HG02798 (cell line): ENCODE measurements around the gene SPTBN2.

Source experiments
- ATAC-seq: cut with Tn5 transposase; IDR thresholded peaks from one replicate; pipeline ENCODE4 v1.9.1; 2021; ENCODE audit warnings: mild to moderate bottlenecking; ENCODE audit not compliant: unreplicated experiment, poor library complexity

SPTBN2 gene

GRCh38 chr11:66705587-66706335, 23.3 kb downstream of the SPTBN2 start:
- ATAC-seq: no peak

DNA sequence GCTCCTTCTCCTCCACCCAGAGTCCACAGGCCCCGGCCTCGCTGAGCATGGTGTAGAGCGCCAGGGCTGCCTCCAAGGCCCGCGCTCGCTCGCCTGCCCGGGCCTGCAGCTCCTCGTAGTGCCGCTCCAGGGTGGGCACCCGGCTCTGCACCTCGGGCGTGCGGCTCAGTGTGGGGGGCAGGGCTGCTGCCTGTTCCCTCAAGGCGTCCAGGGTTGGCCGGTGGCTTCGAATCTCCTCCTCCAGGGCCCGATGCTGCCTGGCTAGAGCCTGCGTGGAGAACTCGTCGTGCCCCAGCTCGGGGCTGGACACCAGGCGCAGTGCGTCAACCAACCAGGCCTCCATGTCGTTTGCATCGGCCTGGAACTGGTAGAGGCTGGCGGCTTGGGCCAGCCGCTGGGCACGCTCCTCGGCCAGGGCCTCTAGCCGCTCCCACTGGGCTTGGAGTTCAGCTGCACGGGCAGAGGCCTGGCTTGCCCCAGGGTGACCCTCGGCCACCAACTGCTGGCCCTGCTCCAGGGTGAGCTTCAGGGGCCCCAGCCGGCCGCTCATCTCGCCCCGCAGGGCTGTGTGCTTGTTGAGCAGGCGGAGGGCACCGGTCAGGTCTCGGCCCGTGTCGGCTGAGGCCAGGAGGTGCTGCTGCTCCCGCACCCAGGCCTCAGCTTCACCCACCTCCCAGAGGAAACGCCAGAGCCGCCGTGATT, 24.2 kb downstream of the SPTBN2 start:
- no peak for ATAC-seq

DNA sequence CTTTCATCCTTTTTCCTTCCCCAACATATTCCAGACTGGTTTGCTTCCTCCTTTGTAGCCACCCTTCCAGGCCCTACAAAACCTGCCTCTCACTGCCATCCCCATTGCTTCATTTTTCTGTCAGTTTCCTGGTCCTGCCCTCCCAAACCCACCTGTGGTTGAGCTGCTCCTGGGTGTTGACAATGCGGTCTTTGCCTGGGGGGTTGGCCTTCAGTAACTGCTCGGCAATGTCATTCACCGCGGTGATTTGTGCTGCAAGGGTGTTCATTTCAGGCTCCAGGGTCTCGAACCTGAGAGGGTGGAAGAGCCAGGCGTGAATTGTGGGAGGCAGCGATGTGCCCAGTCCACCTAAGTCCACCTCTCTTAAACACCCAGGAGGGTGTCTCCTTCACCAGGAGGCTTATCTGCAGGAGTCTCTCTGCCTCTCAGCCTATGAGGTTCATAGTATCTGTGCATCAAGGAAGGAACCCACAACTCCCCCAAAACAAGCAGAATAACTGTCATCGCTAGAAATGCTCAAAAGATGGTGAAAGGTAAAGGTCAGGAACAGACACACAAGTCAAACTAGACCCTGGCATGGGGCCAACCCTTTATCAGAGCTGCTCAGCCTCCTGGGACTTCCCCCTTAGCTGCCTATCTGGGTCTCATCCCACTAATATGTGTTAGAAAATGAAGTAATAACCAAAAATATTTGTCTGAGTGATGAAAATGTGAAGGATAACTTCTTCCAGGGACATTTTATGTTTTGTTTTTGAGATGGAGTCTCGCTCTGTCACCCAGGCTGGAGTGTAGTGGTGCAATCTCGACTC, 27.4 kb downstream of the SPTBN2 start:
- ATAC-seq: no peak

- ATAC-seq: no peak
Observed at GRCh38 chr11:66700742-66701141, 28.3 kb downstream of the SPTBN2 start.

DNA sequence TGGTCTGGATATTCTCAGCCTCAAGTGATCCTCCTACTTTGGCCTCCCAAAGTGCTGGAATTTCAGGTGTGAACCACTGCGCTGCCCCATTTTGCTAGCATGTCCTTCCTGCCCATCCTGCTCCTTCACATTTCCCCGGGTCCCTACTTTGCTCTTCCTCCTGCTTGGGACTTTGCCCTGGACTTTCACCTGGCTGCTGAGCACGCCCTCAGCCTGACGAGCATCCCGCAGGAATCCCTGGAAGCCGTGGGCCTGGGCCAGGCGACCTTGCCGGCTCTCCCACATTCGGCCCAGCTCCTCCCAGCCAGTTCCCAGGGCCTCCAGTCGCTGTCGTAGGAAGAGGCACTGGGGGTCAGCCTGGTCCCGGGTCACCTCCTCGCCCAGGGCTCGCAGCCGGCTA, 28.7 kb downstream of the SPTBN2 start:
- no peak for ATAC-seq

DNA sequence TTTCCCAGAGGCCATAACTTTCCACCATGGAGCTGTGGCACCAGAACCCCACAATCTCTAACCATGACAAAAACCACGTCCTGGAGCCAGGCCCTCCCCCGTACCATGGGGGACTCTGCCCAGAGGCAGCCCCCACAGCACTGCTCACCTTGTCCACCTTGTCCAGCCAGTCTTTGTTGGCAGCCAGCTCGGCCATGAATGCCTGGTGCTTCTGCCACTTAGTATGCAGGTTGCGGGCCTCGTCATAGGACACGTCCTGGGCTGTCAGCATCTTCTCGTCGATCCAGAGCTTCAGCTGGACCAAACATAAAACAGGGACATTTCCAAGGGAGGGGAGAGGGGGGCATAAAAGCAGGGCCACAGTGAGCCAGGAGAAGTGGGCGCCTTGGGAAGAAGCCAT, 30.5 kb downstream of the SPTBN2 start:
- no peak for ATAC-seq

- no peak for ATAC-seq
Observed at GRCh38 chr11:66697988-66698387, 31.0 kb downstream of the SPTBN2 start.

- ATAC-seq: no peak
Observed at GRCh38 chr11:66696146-66696545, 32.9 kb downstream of the SPTBN2 start.

DNA sequence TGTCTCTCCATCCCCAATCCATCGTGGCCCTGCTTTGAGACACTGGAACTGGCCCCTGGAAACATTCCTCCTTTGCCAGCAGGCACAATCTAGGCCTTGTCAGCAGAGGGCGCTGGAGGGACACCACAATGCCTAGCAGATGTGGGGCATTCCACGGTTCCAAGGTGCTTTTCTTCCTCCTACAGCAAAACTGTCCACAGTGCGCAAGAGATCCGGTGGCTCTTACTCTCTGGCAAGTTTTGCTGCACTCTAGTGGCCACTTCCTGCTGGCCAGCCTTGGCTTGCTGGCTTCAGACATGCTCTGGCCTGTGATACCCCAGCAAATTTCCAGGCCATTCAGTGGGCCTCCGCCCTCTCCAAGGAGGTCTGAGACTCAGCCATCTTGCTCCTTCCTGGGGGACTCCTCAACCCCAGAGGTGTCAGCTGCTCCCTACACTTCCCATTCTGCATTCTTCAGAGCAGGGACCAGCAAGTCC, 34.2 kb downstream of the SPTBN2 start:
- peak; percentile 67 for ATAC-seq

GRCh38 chr11:66694056-66694410, 35.0 kb downstream of the SPTBN2 start:
- ATAC-seq: no peak

- no peak for ATAC-seq
Observed at GRCh38 chr11:66693356-66694055, 35.5 kb downstream of the SPTBN2 start.

DNA sequence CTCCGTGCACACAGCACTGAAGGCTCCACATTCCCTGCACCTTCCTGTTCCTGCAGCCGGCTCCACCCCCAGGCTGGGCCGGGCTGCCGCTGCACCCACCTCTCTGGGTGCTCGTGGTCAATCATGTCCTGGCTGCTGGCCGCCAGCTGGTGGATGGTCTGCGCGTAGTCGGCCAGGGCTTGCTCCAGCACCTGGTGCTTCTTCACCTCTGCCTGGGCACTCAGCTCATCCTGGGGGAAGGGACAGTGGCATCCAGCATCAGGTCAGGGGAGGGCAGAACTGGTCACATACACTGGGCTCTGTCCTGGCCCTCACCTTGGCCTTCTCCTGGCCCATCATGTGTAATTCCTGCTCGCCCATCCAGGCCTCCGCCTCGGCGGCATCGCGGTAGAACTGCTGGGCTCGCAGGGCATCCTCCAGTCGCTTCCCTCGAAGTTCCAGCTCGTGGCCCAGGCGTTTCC, 36.1 kb downstream of the SPTBN2 start:
- no peak for ATAC-seq

DNA sequence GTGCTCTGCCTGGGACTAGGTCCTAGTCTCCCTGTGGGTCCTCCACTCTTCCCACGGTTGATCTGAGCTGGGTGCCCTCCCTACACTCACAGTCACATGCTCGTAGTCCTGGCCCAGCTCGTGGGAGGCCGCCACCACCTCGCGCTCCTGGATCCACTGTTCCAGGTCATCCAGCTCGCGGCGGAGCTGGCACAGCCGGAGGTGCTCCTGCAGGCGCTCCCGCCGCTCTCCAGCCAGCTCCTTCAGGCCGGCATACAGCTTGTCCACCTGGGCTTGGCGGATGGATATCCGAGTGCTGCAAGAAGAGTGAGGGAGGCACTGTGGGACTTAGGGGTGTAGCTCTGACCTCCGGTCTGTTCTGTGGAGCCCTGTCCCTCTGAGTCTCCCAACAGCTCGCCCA, 36.6 kb downstream of the SPTBN2 start:
- no peak for ATAC-seq

DNA sequence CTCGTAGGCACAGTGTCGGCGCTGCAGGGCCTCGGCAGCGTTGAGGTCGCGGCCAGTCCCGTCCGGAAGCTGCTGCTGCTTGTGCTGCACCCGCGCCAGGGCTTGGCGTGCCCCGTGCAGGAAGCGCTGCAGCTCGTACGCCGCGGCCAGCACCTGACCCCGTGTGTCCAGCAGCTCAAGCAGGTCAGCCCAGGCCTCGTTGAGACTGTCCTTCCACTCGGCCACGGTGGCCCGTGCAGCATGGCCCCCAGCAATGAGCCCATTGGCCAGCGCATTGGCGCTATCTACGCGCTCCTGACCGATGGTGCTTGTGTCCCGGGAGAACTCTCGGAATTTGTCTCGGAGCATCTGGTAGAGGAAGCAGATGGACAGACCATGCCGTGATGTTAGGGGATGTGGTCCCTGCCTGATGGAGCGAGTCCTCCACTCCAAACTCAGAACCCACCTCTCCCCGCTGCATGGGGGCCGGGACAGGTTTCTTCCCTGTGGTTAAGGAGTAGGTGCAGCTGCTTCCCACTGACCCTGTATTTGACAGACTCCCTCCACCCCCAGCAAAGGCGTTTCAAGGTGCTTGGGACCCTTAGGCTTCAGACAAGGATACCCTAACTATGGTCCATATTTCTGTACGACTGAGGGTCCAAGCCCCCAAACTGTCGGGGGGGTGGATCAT, 37.6 kb downstream of the SPTBN2 start:
- ATAC-seq: no peak

GRCh38 chr11:66689661-66690590, 39.1 kb downstream of the SPTBN2 start:
- no peak for ATAC-seq

GRCh38 chr11:66688561-66689534, 40.2 kb downstream of the SPTBN2 start:
- no peak for ATAC-seq

DNA sequence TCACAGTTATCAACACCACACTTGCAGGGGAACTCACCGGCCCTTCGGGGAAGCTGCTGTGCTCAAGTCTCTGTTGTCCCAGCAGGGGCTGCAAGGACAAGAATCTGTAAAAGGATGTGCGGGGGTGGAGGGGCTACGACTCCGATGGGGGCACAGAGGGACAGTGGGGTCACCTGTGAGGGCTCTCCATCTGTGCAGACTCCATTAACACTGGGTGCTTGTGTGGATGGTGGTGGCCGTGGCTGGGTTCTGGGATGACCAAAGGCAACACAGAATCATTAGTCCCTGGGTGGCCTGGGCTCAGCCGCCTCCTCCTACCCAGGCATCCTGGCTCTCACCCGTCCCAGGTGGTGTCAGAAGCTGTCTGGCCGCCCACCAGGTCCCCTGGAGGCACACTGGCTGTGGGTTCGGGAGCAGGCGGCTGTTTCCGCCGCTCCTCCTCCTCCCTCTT, 41.2 kb downstream of the SPTBN2 start:
- no peak for ATAC-seq
